ENCODE data around the gene KDM4D. TPM values are rescaled to one million over a fixed set of nuclear protein-coding genes. Genes with fewer than 3 reads are reported as not detected.

The KDM4D gene
- total and polyA plus RNA-seq, 9 of the 15 experiments (the other 6 are each of a cell fraction or from before 2014, with no cell fraction given): 0.34 to 1.1 (median 0.50) TPM

GRCh38 chr11:94973099-94973968, at the start of gene KDM4D, which contains the start of gene CWC15 (continued):
- no peak for TF ChIP-seq BRF2 (IDR thresholded peaks at IDR 0.05; ENCODE audit: borderline replicate concordance, insufficient read depth, insufficient read length)
- no peak for TF ChIP-seq USF1 (CRISPR knock-in tag; IDR thresholded peaks at IDR 0.05)
- TF ChIP-seq NBN (IDR thresholded peaks at IDR 0.05; ENCODE audit: low read depth): no peak
- no peak for TF ChIP-seq YBX1 (IDR thresholded peaks at IDR 0.05)
- TF ChIP-seq TEAD4 (IDR thresholded peaks at IDR 0.05; ENCODE audit: low read length): peak; percentile 23; the same call in 1 of the 2 replicates
- TF ChIP-seq TEAD4 (CRISPR knock-in tag; IDR thresholded peaks at IDR 0.05; ENCODE audit: borderline replicate concordance): no peak
- TF ChIP-seq EZH2 (IDR thresholded peaks at IDR 0.05; ENCODE audit: borderline replicate concordance, low read depth, low read length): no peak
- no peak for TF ChIP-seq MAFG (tag; conservative IDR thresholded peaks at IDR 0.05)
- peak; percentile 75; the same call in 1 of the 2 replicates for TF ChIP-seq MYBL2 (IDR thresholded peaks at IDR 0.05; ENCODE audit: low read depth)
- no peak for TF ChIP-seq MYBL2 (CRISPR knock-in tag; IDR thresholded peaks at IDR 0.05; ENCODE audit: borderline replicate concordance)
- no peak for TF ChIP-seq PHTF2 (CRISPR knock-in tag; IDR thresholded peaks at IDR 0.05)
- TF ChIP-seq NR4A1 (CRISPR knock-in tag; IDR thresholded peaks at IDR 0.05): no peak
- no peak for TF ChIP-seq NR4A1 (tag; IDR thresholded peaks at IDR 0.05)
- peak; percentile 23; the same call in 1 of the 2 replicates for TF ChIP-seq TOE1 (IDR thresholded peaks at IDR 0.05; ENCODE audit: borderline replicate concordance)
- no peak for TF ChIP-seq TOE1 (CRISPR knock-in tag; IDR thresholded peaks at IDR 0.05; ENCODE audit: borderline replicate concordance, low read depth)
- no peak for TF ChIP-seq TCF7 (IDR thresholded peaks at IDR 0.05; ENCODE audit: borderline replicate concordance)
- TF ChIP-seq ILK (tag; IDR thresholded peaks at IDR 0.05; ENCODE audit: borderline replicate concordance, low read depth): no peak
- peak; percentile 68 to 95 (median 94) for TF ChIP-seq YY1 (IDR thresholded peaks at IDR 0.05; ENCODE audit: borderline replicate concordance in 1 of 3, control insufficient read depth in 1 of 3, extremely low read depth in 1 of 3, insufficient read depth in 3 of 3, insufficient read length in 1 of 3, insufficient replicate concordance in 2 of 3, low read depth in 1 of 3, low read length in 2 of 3)
- TF ChIP-seq CAMTA2 (CRISPR knock-in tag; conservative IDR thresholded peaks at IDR 0.05): 0 out of 2 replicates have a peak, but pooled peaks have one; percentile 35
- peak; percentile 88 for TF ChIP-seq POLR2B (IDR thresholded peaks at IDR 0.05; ENCODE audit: low read depth, partially characterized antibody)
- peak; percentile 85 for TF ChIP-seq TBP (optimal IDR thresholded peaks at IDR 0.05; ENCODE audit: low read depth, low read length)
- TF ChIP-seq HIVEP1 (CRISPR knock-in tag; IDR thresholded peaks at IDR 0.05): no peak
- no peak for TF ChIP-seq ASH1L (IDR thresholded peaks at IDR 0.05; ENCODE audit: borderline replicate concordance, low read depth, partially characterized antibody)
- TF ChIP-seq ZNF384 (IDR thresholded peaks at IDR 0.05; ENCODE audit: low read depth, low read length): no peak
- no peak for TF ChIP-seq SAFB2 (IDR thresholded peaks at IDR 0.05; ENCODE audit: borderline replicate concordance, low read depth, low read length, severe bottlenecking)
- no peak for TF ChIP-seq MIER1 (IDR thresholded peaks at IDR 0.05; ENCODE audit: low read depth)
- TF ChIP-seq ZNF354B (CRISPR knock-in tag; IDR thresholded peaks at IDR 0.05): no peak
- TF ChIP-seq WHSC1 (IDR thresholded peaks at IDR 0.05; ENCODE audit: low read length): no peak
- TF ChIP-seq SPI1 (IDR thresholded peaks at IDR 0.05; ENCODE audit: borderline replicate concordance, low read depth, low read length): no peak

Data from K562 (cell line).